Ramos (cell line): ENCODE results near the gene PVRIG.
"Not testable (repeated sequence)": the region's sequence is repeated elsewhere in the genome, so short reads cannot be mapped to it uniquely, and the experiment has no call there.

Source experiments
- in situ Hi-C: fragments of 300-500 bp; cut with MboI; formaldehyde crosslinking; loops from one replicate; pipeline ENCODE4 v1.14.3; 2022; ENCODE audit warnings: low sequenced_read_pairs; ENCODE audit not compliant: unreplicated experiment

PVRIG gene

DNA sequence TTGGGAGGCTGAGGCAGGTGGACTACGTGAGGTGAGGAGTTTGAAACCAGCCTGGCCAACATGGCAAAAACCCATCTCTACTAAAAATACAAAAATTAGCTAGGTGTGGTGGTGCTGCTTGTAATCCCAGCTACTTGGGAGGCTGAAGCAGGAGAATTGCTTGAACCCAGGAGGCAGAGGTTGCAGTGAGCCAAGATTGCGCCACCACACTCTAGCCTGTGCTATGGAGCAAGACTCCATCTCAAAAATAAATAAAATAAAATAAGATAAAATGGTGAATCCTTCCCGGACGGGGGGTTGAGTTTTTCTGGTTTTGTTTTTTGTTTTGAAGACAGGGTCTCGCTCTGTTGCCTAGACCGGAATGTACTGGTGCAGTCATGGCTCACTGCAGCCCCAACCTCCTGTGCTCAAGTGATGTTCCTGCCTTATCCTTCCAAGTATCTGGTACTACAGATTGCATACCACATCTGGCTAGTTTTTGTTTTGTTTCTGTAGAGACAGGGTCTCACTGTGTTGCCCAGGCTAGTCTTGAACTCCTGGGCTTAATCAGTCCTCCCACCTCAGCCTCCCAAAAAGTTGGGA is 27.4 kb upstream of the PVRIG start:
- in situ Hi-C loops = loop anchor here (25.0 kb wide), 1 partner anchor 1670 kb away; no protein-coding TSS in a partner anchor

DNA sequence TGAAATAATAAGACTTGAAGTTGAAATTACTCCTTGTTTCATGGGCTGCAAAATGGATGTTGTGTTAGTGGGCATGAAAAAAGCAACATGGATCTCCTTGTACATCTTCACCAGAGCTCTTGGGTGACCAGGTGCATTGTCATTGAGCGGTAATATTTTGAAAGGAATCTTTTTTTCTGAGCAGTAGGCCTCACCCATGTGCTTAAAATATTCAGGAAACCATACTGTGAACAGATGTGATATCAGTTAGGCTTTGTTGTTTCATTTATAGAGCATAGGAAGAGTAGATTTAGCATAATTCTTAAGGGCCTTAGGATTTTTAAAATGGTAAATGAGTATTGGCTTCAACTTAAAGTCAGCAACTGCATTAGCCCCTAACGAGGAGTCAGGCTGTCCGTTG is 26.8 kb upstream of the PVRIG start:
- in situ Hi-C loops = loop anchor here (25.0 kb wide), 1 partner anchor 1669 kb away; no protein-coding TSS in a partner anchor

DNA sequence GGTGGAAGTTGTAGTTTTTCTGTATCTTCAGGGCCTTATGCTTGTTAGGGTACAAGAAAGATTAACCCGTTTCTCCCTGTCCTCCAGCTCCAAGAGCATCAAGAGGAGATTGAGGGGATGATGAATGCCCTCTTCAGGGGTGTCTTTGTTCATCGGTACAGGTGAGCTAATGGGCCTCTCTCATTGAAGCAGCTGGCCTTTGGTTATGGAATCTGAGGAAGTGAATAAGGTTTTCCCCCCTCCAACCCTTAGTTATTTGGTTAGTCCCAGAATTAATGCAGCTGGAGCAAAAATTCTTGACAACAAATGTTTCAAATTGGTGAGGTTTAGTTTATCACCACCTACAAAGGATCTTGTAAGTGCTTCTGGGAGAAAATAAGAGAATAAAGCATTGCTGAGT is 24.5 kb upstream of the PVRIG start:
- in situ Hi-C loops = loop anchor here (25.0 kb wide), 1 partner anchor 1667 kb away; no protein-coding TSS in a partner anchor

DNA sequence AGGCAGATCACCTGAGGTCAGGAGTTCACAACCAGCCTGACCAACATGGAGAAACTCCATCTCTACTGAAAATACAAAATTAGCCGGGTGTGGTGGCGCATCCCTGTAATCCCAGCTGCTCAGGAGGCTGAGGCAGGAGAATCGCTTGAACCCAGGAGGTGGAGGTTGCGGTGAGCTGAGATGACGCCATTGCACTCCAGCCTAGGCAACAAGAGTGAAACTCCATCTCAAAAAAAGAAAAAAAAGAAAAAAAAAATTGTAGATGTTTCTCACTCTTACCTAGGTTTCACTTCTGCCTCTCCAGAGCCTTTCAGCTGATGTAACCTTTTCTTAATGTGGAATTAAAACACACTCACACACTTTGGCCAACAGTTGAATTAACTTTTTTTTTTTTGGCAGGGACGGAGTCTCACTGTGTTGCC is 23.8 kb upstream of the PVRIG start:
- in situ Hi-C loops = loop anchor here (25.0 kb wide), 1 partner anchor 1666 kb away; no protein-coding TSS in a partner anchor

DNA sequence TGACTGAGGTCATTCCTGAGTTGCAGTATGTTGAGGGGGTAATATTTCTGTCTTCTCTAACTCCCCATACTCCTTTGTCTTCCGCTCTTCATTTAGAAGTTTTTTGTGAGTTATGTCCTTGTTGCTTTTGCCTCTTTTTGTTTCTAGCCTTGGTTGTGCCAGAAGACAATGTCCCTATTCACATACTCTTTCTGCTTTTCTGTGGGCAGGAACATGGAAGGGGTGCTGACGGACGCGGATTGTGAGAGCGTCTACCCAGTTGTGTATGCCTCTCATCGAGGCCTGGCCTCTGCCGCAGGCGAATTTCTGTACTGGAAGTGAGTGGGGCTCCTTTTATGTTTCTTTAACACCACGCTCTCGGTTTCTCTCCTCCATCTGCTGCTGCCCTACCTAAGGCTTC is 21.5 kb upstream of the PVRIG start:
- in situ Hi-C loops = loop anchor here (25.0 kb wide), 1 partner anchor 1664 kb away; no protein-coding TSS in a partner anchor

DNA sequence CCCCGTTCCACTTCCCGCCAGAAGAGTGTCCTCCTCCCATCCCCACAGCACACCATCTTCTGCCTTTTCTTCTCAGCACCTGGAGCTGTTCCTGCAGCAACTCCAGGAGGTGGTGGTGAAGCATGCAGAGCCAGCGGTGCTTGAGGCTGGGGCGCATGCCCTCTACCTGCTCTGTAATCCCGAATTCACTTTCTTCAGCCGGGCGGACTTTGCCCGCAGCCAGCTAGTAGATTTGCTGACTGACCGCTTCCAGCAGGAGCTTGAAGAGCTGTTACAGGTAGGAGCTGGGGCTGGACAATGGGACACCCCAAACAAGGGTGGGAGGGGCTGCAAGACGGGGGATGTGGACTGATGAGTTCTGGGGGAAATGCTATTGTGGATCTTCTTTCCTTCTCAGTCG is 19.1 kb upstream of the PVRIG start:
- in situ Hi-C loops = no loop called here

DNA sequence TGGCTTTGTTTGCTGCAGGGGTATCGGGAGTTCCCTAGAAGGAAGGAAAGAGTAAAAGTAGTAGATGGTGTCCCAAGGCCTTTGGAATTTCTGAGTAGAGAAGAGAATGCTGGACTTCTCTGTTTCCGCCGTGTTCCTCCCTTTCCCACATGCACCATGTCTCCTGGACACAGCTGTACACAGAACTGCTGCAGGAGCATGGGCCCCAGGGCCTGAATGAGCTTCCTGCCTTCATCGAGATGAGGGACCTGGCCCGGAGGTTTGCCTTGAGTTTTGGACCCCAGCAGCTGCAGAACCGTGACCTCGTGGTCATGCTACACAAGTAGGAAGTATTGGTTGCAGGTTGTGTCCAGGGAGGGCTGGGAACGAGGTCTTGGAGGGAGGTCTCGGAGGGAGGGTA is 15.3 kb upstream of the PVRIG start:
- in situ Hi-C loops = no loop called here

DNA sequence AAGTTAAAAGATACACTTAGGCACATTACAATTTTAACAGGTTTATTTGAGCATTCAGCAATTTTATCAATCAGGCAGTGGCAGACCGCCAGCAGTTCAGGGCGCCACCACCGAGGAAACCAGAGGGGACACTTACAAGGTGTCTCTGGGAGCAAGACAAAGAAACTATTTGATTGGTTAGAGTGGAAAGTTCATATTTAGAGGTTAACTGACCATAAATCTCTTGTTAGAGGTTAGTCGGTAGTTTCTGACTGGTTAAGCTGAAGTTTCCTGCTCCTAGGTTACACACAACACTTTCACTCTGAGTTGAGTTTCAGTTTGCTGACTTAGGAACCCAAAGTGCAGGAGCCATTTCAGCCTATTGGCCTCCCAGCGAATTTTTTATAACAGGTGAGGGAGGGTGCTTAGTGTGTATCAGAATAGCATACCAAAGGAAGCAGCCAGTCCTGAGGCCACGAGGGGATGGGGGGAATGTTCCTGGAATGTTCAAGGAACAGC is 10.8 kb upstream of the PVRIG start:
- in situ Hi-C loops = no loop called here

DNA sequence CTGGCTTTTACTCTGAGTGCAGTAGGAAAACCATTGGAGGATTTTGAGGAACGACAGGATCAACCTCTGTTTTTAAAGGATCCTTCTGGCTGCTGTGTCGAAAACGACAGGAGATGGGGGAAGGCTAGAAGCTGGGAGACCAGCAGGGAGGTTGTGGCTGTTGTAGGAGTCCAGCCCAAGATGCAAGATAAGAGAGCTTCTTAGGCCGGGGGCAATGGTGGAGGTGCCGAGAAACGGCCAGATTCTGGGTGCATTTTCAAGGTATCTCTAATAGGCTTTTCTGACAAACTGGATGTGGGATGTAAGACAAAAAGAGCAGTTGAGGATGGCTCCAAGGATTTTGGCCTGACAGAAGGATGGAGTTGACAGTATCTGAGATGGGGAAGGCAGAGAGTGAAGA is 10.3 kb upstream of the PVRIG start:
- in situ Hi-C loops = no loop called here

DNA sequence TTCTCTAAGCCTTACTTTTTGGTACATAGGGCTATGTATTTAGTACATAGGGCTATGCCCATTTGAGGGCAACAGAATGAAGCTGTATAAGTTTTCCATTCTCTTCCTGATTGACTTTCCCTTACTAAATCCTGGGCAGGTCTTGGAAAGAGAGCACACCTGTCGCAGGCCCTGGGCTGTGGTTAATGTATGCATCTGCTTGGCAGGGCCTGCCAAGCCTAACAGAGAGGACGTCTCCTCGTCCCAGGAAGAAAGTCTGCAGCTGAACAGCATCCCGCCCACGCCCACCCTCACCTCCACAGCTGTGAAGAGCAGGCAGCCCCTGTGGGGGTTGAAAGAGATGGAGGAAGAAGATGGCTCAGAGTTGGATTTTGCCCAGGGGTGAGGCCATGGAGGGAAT is 8.9 kb upstream of the PVRIG start:
- in situ Hi-C loops = loop anchor here (5.0 kb wide), 1 partner anchor 74 kb away; no protein-coding TSS in a partner anchor

DNA sequence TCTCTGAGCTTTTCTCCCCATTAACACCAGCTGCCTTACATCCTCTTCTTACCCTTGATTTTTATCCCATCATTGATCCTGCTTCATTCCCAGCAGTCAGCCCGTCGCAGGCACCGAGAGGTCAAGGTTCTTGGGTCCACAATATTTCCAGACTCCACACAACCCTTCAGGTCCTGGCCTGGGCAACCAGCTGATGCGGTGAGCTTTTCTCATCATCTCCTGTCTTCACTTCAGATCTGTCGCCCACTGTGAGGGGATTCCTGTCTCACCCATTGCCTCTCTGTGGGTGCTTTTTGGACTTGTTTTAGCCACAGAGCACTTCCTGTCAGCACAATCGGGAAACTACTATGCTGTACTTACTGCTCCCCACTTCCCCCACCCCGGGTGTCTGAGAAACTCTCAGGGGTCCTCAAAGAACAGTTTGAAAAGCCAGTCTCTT is 8.4 kb upstream of the PVRIG start:
- in situ Hi-C loops = loop anchor here (5.0 kb wide), 1 partner anchor 74 kb away; no protein-coding TSS in a partner anchor

DNA sequence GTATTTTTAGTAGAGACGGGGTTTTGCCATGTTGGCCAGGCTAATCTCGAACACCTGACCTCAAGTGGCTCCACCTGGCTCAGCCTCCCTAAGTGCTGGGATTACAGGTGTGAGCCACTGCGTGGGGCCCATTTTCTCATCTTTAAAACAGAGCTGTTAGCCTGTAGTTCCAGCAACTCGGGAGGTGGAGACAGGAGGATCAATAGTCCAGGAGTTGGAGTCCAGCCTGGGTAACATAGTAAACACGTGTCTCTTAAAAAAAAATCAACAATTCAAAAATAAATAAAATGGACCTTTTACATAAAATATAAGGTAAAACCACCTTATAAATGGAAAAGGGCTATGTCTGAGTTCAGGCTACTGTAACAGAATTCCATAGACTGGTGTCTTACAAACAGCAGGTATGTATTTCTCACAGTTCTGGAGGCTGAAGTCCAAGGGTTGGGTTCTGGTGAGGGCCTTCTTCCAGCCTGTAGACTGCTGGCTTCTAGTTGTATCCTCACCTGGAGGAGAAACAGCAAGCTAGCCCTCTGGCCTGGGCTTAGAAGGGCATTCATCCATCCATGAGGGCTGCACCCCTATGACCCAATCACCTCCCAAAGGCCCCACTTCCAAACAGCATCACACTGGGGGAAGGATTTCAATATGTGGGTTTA is 7.0 kb upstream of the PVRIG start:
- in situ Hi-C loops = loop anchor here (5.0 kb wide), 1 partner anchor 75 kb away; no protein-coding TSS in a partner anchor

DNA sequence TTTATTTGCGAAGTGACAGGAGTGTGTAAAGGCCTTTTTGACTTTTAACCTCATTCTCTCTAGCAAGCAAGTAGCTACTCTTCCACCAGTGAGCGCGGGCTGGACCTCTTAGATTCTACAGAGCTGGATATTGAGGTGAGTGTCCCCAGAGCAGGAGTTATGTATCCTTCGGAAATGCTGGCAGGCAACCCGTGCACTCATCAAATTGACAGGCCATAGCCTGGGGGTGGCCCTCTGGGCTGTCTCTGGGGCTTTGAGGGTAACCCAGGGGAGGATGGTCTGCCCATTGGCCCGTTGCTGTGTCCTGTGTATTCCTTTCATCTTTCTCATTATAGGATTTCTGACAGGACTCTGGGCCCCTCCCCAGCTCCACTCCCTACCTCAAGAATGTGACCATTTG is 6.1 kb upstream of the PVRIG start:
- in situ Hi-C loops = loop anchor here (5.0 kb wide), 1 partner anchor 76 kb away; no protein-coding TSS in a partner anchor

DNA sequence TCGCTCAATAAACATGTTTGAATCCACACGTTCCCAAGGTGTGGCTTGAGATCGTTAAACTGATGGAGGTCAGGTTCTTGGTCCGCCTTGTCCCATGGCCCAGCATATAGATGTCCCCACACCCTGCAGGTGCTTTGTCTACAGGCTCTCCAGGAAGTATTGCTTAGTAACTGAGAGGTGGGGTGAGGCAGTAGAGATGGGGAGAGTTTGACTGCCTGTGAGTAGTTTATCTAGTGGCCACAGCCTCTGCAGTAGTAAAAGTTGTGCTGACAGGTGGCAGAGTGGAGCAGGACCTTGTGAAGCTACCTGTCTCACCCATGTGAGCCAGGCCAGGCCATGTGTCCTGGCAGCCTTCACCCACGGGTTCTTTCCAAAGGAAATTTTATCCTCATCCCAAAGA is 5.4 kb upstream of the PVRIG start:
- in situ Hi-C loops = loop anchor here (5.0 kb wide), 1 partner anchor 77 kb away; no protein-coding TSS in a partner anchor

DNA sequence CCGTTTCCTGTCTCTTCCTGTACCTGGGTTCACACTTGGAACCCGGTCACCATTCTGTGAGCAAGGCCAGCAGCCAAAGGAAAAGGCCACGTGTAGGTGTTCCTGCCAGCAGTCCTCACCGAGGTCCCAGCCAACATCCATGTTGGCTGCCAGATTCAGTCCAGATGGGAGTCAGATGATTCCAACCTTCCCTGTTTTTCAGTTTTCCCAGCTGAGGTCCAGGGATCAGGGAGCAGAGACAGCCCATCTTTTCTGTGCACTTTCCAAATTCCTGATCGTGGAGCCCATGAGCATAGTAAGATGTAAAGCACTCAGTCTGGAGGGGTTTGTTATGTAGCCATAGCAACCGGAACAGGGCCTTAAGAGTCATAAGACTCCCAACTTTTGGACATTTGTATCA is 3.9 kb upstream of the PVRIG start:
- in situ Hi-C loops = no loop called here

DNA sequence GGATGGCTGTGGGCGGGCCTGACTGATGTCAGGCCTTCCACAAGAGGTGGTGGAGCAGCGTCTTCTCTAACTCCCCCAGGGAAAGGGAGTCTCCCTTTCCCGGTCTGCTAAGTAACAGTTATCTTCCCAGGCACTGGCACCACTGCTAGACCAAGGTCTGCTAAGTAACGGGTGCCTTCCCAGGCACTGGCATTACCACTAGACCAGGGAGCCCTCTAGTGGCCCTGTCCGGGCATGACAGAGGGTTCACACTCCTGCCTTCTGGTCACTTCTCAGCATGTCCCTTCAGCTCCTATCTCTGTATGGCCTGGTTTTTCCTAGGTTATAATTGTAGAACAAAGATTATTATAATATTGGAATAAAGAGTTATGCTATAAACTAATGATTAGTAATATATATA is 1.8 kb upstream of the PVRIG start:
- in situ Hi-C loops = not testable (repeated sequence)

DNA sequence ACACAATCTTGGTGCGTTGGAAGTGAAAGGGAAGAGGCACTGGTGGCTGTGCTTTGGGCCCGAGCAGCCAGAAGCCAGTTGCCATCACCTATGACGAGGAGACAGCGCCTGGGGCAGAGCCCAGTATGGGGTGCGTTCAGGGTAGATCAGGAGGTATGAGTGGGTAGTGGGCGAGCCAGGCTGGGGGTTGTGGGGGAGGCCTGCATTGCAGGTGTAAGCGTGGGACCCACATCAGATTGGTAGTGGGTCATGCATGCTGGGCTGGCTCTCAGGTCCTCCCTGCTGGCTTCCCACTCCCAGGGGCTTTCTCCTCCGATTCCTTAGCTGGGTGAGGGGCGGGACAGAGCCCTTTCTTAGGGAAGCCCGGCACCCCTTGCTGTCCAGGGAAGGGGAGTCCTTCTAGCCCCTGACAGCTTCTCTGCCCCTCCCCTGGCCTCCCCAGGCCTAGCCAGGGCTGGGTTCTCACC is 445 bp upstream of the PVRIG start:
- in situ Hi-C loops = no loop called here

DNA sequence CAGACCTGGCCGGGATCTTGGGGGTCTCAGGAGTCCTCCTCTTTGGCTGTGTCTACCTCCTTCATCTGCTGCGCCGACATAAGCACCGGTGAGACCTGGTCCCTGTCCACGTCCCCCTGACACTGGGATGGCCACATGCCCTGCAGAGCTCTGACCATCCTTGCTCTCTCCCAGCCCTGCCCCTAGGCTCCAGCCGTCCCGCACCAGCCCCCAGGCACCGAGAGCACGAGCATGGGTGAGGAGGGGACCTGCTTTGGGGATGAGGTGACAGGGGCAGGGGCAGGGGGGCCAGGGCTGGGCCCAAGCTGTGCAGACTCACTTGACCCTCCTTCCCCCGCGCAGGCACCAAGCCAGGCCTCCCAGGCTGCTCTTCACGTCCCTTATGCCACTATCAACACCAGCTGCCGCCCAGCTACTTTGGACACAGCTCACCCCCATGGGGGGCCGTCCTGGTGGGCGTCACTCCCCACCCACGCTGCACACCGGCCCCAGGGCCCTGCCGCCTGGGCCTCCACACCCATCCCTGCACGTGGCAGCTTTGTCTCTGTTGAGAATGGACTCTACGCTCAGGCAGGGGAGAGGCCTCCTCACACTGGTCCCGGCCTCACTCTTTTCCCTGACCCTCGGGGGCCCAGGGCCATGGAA is 959 bp downstream of the PVRIG start:
- in situ Hi-C loops = no loop called here

DNA sequence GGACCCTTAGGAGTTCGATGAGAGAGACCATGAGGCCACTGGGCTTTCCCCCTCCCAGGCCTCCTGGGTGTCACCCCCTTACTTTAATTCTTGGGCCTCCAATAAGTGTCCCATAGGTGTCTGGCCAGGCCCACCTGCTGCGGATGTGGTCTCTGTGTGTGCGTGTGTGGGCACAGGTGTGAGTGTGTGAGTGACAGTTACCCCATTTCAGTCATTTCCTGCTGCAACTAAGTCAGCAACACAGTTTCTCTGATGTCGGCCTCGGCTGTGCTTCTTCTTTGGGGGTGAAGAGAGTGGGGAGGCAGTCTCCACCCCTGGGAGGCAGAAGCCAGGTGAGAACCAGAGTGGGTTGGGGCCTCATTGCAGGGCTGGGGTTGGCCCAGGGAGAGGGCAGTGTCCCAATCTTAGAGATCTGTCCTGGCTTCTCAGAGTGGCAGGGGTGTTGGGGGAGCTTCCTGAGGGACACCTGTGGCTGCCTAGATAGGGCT is 1.5 kb downstream of the PVRIG start:
- in situ Hi-C loops = no loop called here

DNA sequence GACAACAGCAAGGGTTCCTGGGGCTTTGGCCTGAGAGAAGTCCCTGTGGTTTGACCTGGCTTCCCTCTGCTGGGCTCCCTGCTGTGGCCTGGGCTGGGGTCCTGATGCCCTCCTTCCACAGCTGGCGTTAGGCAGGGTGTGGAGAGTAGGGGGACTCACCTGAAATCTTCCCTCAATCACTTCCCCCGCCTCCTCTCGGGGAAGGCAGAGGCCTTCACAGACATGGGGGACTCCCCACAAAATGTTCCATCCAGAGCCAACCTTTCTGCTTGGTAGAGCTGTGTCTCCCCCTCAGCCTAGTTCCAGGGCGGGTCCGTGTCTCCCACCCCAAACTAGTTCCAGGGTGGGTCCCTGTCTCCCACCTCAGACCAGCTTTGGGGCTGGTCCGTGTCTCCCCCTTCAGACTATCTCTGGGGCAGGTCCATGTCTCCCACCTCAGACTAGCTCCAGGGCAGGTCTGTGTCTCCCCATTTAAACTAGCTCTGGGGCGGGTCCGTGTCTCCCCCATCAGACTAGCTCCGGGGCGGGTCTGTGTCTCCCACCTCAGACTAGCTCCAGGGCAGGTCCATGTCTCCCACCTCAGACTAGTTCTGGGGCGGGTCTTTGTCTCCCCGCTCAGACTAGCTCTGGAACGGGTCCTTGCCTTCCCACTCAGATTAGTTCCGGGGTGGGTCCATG is 2.2 kb downstream of the PVRIG start:
- in situ Hi-C loops = no loop called here
